NT2/D1 (cell line): ENCODE results near the gene LTB4R.

Experiments used
- YY1 ChIP-seq: IDR thresholded peaks from 2 replicates; pipeline ENCODE4 v1.6.1; 2011; ENCODE audit not compliant: insufficient read length, insufficient read depth
- ZNF274 ChIP-seq: IDR thresholded peaks from 2 replicates; pipeline ENCODE4 v1.6.1; 2011; ENCODE audit warnings: mild to moderate bottlenecking, low read depth, low read length

DNA sequence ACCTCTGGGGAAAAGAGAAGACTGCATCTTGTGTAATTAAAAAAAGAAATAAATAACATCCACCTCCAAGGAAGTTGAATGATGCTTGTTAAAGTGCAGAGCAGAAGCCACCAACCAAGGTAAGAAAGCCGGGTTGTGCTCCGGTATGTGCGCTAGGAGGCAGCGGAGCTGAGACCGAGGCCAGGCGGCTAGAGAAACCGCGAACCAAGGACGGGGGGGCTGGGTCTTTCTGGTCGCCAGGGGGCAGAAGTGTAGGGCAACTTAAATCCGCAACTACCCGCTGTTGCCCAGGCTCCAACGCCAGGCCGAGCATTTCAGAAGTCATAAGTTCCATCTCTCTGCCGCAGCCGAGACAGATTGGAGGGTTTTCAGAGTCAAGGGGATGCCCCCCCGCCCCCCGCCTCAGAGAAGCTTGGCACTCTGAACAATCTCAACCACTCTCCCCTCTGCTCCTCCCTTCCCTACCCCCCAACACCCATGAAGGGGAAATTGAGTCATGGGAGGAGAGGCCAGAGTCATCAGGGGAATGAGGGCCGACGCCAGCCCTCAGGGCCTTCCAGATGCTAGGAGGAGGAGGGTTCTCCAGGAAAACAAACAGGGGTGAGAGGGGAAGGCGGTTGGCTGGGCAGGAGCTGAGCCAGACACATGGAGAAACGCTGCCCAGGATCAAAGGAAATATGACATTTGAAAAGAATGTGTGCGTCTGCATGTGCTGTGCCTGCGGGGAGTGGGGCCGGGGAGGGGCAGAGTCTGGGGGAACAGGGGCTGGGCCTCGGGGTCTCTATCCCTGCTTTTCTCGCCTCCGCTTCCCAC is 54.5 kb downstream of the LTB4R start:
- TF ChIP-seq ZNF274, result no peak
- TF ChIP-seq YY1, result no peak
